ENCODE results near the gene SLIT1.

SLIT1 gene

DNA sequence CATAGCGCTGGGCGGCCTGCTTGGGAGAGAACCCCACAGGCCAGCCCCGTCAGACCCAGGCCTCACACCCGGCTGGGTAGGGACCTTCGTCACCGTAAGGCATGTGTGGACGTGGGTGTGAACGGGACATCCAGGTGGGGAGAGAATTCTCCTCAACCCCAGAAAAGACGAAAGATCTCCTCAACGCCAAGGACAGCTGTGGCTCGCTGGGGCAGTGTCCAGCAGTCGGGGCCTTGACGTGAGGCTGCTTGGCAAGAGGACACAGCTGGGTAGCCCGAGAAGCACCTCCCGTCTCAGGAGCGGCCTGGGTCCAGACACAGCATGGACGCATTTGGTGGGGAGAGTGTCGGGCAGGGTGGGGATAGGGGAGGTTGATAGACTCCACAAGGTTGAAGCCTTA is 1.2 kb upstream of the SLIT1 start:
- H3K4me1 ChIP-seq (ENCODE audit: insufficient read depth, low read length, severe bottlenecking): peaks cover 31% of the 10 kb centered on the region
- TF ChIP-seq EZH2 (IDR thresholded peaks at IDR 0.05; ENCODE audit: borderline replicate concordance, low read length): no peak
- TF ChIP-seq, protein P1, sequence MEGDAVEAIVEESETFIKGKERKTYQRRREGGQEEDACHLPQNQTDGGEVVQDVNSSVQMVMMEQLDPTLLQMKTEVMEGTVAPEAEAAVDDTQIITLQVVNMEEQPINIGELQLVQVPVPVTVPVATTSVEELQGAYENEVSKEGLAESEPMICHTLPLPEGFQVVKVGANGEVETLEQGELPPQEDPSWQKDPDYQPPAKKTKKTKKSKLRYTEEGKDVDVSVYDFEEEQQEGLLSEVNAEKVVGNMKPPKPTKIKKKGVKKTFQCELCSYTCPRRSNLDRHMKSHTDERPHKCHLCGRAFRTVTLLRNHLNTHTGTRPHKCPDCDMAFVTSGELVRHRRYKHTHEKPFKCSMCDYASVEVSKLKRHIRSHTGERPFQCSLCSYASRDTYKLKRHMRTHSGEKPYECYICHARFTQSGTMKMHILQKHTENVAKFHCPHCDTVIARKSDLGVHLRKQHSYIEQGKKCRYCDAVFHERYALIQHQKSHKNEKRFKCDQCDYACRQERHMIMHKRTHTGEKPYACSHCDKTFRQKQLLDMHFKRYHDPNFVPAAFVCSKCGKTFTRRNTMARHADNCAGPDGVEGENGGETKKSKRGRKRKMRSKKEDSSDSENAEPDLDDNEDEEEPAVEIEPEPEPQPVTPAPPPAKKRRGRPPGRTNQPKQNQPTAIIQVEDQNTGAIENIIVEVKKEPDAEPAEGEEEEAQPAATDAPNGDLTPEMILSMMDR (IDR thresholded peaks at IDR 0.05; ENCODE audit: low read length): no peak
- H3F3A ChIP-seq (ENCODE audit: insufficient read depth, low read length): no peaks in the 10 kb centered on the region
- H2AFZ ChIP-seq (ENCODE audit: low read length): no peak overlapping the region
- H3K9me3 ChIP-seq (ENCODE audit: low read length): no peaks in the 10 kb centered on the region
- 0 out of 2 replicates have a peak, but pooled peaks cover 5% of the 10 kb centered on the region for H3K79me2 ChIP-seq (ENCODE audit: insufficient read depth, low read length)
- no peaks in the 10 kb centered on the region for H3K36me3 ChIP-seq (ENCODE audit: insufficient read depth, low read length)
- H3K27ac ChIP-seq (ENCODE audit: low read depth, low read length, poor library complexity, severe bottlenecking): peak overlapping the region; percentile 68
- H3K9ac ChIP-seq (ENCODE audit: low read length): no peak overlapping the region; the same call in 1 of the 2 replicates
- no peaks in the 10 kb centered on the region for H3K9me2 ChIP-seq (ENCODE audit: low read depth, low read length)
- no peak overlapping the region for H3K4me3 ChIP-seq (ENCODE audit: low read depth, low read length, poor library complexity, severe bottlenecking)
- H3K4me2 ChIP-seq (ENCODE audit: low read length): peak overlapping the region; percentile 34; the same call in 1 of the 2 replicates
- no peaks in the 10 kb centered on the region for H4K20me1 ChIP-seq (ENCODE audit: insufficient read depth, low read length)
- H3K27me3 ChIP-seq (ENCODE audit: insufficient read depth, low read length): no peaks in the 10 kb centered on the region

DNA sequence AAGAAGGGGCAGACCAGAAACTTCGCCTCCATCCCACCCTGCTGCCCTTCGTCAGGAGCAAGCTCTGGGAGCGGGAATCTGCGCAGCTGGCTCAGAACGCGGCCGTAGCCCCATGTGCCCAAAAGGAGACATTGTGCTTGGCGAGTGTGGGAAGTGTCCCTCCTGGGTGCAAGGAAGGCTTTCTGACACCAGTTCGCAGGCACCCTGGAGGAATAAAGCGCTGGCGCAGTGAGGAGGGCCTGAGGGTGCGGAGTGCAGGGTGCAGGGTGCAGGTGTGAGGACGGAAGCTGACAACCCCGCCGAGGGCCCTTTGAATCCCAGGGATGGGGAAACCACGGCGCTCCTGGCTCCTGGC is 811 bp downstream of the SLIT1 start:
- TF ChIP-seq, protein P1 (IDR thresholded peaks at IDR 0.05; ENCODE audit: low read length): no peak
- TF ChIP-seq EZH2 (IDR thresholded peaks at IDR 0.05; ENCODE audit: borderline replicate concordance, low read length): no peak
- H3K4me3 ChIP-seq (ENCODE audit: low read depth, low read length, poor library complexity, severe bottlenecking): peak overlapping the region; percentile 64

DNA sequence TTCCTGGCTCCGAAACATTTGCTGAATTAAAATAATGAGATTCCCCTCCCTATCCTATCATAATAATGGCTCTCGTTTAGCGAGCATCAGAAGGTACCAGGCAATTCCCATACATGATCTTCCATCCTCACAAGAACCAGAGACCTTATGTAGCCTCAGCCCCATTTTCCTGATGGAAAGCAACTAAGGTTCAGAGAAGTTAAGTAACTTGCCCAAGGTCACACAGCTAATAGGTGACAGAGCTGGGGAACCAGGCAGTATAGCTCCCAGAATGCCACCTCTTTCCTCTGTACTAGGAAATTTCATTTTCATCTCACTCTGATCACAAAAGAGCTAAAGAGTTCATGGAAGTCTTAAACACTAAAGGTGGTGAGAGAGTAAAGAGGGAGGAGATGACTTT is 2.4 kb downstream of the SLIT1 start:
- TF ChIP-seq, protein P1 (IDR thresholded peaks at IDR 0.05; ENCODE audit: low read length): no peak
- no peak for TF ChIP-seq EZH2 (IDR thresholded peaks at IDR 0.05; ENCODE audit: borderline replicate concordance, low read length)

More for the DNA sequence above, 811 bp downstream of the SLIT1 start:
- H4K20me1 ChIP-seq (ENCODE audit: insufficient read depth, low read length): no peaks in the 10 kb centered on the region
- peaks cover 41% of the 10 kb centered on the region for H3K4me1 ChIP-seq (ENCODE audit: insufficient read depth, low read length, severe bottlenecking)
- no peaks in the 10 kb centered on the region for H3K9me3 ChIP-seq (ENCODE audit: low read length)
- H3F3A ChIP-seq (ENCODE audit: insufficient read depth, low read length): no peaks in the 10 kb centered on the region
- no peaks in the 10 kb centered on the region for H3K9me2 ChIP-seq (ENCODE audit: low read depth, low read length)
- H3K27me3 ChIP-seq (ENCODE audit: insufficient read depth, low read length): no peaks in the 10 kb centered on the region
- H3K79me2 ChIP-seq (ENCODE audit: insufficient read depth, low read length): 0 out of 2 replicates have a peak, but pooled peaks cover 5% of the 10 kb centered on the region
- H2AFZ ChIP-seq (ENCODE audit: low read length): no peak overlapping the region
- H3K9ac ChIP-seq (ENCODE audit: low read length): peak overlapping the region; percentile 69; the same call in 1 of the 2 replicates
- H3K4me2 ChIP-seq (ENCODE audit: low read length): peak overlapping the region; percentile 57
- H3K36me3 ChIP-seq (ENCODE audit: insufficient read depth, low read length): no peaks in the 10 kb centered on the region
- peak overlapping the region; percentile 69 for H3K27ac ChIP-seq (ENCODE audit: low read depth, low read length, poor library complexity, severe bottlenecking)

More for the DNA sequence above, 2.4 kb downstream of the SLIT1 start:
- peak overlapping the region; percentile 69; the same call in 1 of the 2 replicates for H3K9ac ChIP-seq (ENCODE audit: low read length)
- no peaks in the 10 kb centered on the region for H3K9me2 ChIP-seq (ENCODE audit: low read depth, low read length)
- H3K4me2 ChIP-seq (ENCODE audit: low read length): peak overlapping the region; percentile 57; the same call in 1 of the 2 replicates
- no peaks in the 10 kb centered on the region for H3F3A ChIP-seq (ENCODE audit: insufficient read depth, low read length)
- H3K9me3 ChIP-seq (ENCODE audit: low read length): no peaks in the 10 kb centered on the region
- H3K4me1 ChIP-seq (ENCODE audit: insufficient read depth, low read length, severe bottlenecking): peaks cover 36% of the 10 kb centered on the region
- 0 out of 2 replicates have a peak, but pooled peaks cover 9% of the 10 kb centered on the region for H3K79me2 ChIP-seq (ENCODE audit: insufficient read depth, low read length)
- H3K36me3 ChIP-seq (ENCODE audit: insufficient read depth, low read length): no peaks in the 10 kb centered on the region
- no peaks in the 10 kb centered on the region for H3K27me3 ChIP-seq (ENCODE audit: insufficient read depth, low read length)
- no peak overlapping the region for H2AFZ ChIP-seq (ENCODE audit: low read length)
- peak overlapping the region; percentile 64 for H3K4me3 ChIP-seq (ENCODE audit: low read depth, low read length, poor library complexity, severe bottlenecking)
- no peak overlapping the region for H3K27ac ChIP-seq (ENCODE audit: low read depth, low read length, poor library complexity, severe bottlenecking)
- H4K20me1 ChIP-seq (ENCODE audit: insufficient read depth, low read length): no peaks in the 10 kb centered on the region
